ENCODE data around the gene GJA8.
"Not testable (repeated sequence)": the region's sequence is repeated elsewhere in the genome, so short reads cannot be mapped to it uniquely, and the experiment has no call there.

The GJA8 gene

GRCh38 chr1:147902253-147902845 lies at the start of gene GJA8:
GJA8 (plus strand) TSS chr1:147902795; CDS start chr1:147907956, 5,161 bp downstream.
- ATAC-seq = no peak
- H3K4me1 Mint-ChIP-seq = peaks cover 7% of the 10 kb centered on the region
- no peak within 1 kb of the TSS for H3K27ac Mint-ChIP-seq
- DNase-seq = no peak
- no peaks in the 10 kb centered on the region for H3K36me3 Mint-ChIP-seq (ENCODE audit: low read depth)
- no peaks in the 10 kb centered on the region for H3K9me3 Mint-ChIP-seq
- H3K4me3 Mint-ChIP-seq = no peak within 1 kb of the TSS
- peaks cover 2% of the 10 kb centered on the region for H3K27me3 Mint-ChIP-seq

- Mint-ChIP-seq H3K36me3 (ENCODE audit: low read depth) (no peaks in the 10 kb centered on the region), H3K9me3 (no peaks in the 10 kb centered on the region), H3K27ac (no peak overlapping the region), H3K4me3 (no peak overlapping the region), H3K4me1 (no peaks in the 10 kb centered on the region), H3K27me3 (peaks cover 14% of the 10 kb centered on the region)
- DNase-seq = no peak
- no peak for ATAC-seq
Measured at GRCh38 chr1:147853391-147853790, 49.2 kb upstream of the GJA8 start.

GRCh38 chr1:147854989-147855388 lies 47.6 kb upstream of the GJA8 start:
- not testable (repeated sequence) for ATAC-seq; H3K4me1 Mint-ChIP-seq; H3K9me3 Mint-ChIP-seq; H3K27ac Mint-ChIP-seq; H3K36me3 Mint-ChIP-seq (ENCODE audit: low read depth); DNase-seq; H3K4me3 Mint-ChIP-seq
- peaks cover 16% of the 10 kb centered on the region for H3K27me3 Mint-ChIP-seq

- not testable (repeated sequence) for DNase-seq; H3K9me3 Mint-ChIP-seq; ATAC-seq; H3K4me3 Mint-ChIP-seq; H3K27ac Mint-ChIP-seq; H3K4me1 Mint-ChIP-seq; H3K36me3 Mint-ChIP-seq (ENCODE audit: low read depth)
- H3K27me3 Mint-ChIP-seq = peaks cover 14% of the 10 kb centered on the region
Measured at GRCh38 chr1:147855996-147856395, 46.6 kb upstream of the GJA8 start.

- not testable (repeated sequence) for H3K36me3 Mint-ChIP-seq (ENCODE audit: low read depth); H3K4me1 Mint-ChIP-seq; H3K9me3 Mint-ChIP-seq; H3K4me3 Mint-ChIP-seq; DNase-seq; H3K27ac Mint-ChIP-seq; ATAC-seq; H3K27me3 Mint-ChIP-seq
Measured at GRCh38 chr1:147867204-147867603, 35.4 kb upstream of the GJA8 start.

GRCh38 chr1:147878022-147878421 lies 24.6 kb upstream of the GJA8 start:
- peaks cover 13% of the 10 kb centered on the region for H3K27me3 Mint-ChIP-seq
- H3K4me3 Mint-ChIP-seq = no peak overlapping the region
- no peaks in the 10 kb centered on the region for H3K4me1 Mint-ChIP-seq
- H3K27ac Mint-ChIP-seq = no peak overlapping the region
- no peak for ATAC-seq
- H3K9me3 Mint-ChIP-seq = peaks cover 9% of the 10 kb centered on the region
- DNase-seq = no peak
- no peaks in the 10 kb centered on the region for H3K36me3 Mint-ChIP-seq (ENCODE audit: low read depth)

- H3K27me3 Mint-ChIP-seq = peaks cover 13% of the 10 kb centered on the region
- no peaks in the 10 kb centered on the region for H3K4me1 Mint-ChIP-seq
- no peak overlapping the region for H3K4me3 Mint-ChIP-seq
- no peaks in the 10 kb centered on the region for H3K36me3 Mint-ChIP-seq (ENCODE audit: low read depth)
- H3K27ac Mint-ChIP-seq = no peak overlapping the region
- DNase-seq (no peak), ATAC-seq (no peak)
- peaks cover 9% of the 10 kb centered on the region for H3K9me3 Mint-ChIP-seq
Measured at GRCh38 chr1:147879911-147880310, 22.7 kb upstream of the GJA8 start.

- ATAC-seq (no peak), DNase-seq (no peak)
- Mint-ChIP-seq H3K27ac (no peak overlapping the region), H3K9me3 (peaks cover 9% of the 10 kb centered on the region), H3K36me3 (ENCODE audit: low read depth) (no peaks in the 10 kb centered on the region), H3K27me3 (peaks cover 6% of the 10 kb centered on the region), H3K4me3 (no peak overlapping the region), H3K4me1 (no peaks in the 10 kb centered on the region)
Measured at GRCh38 chr1:147882535-147882934, 20.1 kb upstream of the GJA8 start.

- ATAC-seq = peak; percentile 78
- Mint-ChIP-seq H3K36me3 (ENCODE audit: low read depth) (no peaks in the 10 kb centered on the region), H3K27me3 (peaks cover 4% of the 10 kb centered on the region), H3K4me3 (no peak overlapping the region), H3K4me1 (no peaks in the 10 kb centered on the region), H3K9me3 (no peaks in the 10 kb centered on the region), H3K27ac (no peak overlapping the region)
- DNase-seq = peak; percentile 79
Measured at GRCh38 chr1:147890177-147890790, 12.3 kb upstream of the GJA8 start.

- H3K4me3 Mint-ChIP-seq = no peak overlapping the region
- H3K9me3 Mint-ChIP-seq = no peaks in the 10 kb centered on the region
Measured at GRCh38 chr1:147891088-147891487, 11.5 kb upstream of the GJA8 start.

GRCh38 chr1:147892216-147892615 lies 10.4 kb upstream of the GJA8 start:
- DNase-seq = peak; percentile 3
- ATAC-seq = peak; percentile 62
- Mint-ChIP-seq H3K4me3 (no peak overlapping the region), H3K27ac (no peak overlapping the region), H3K4me1 (no peaks in the 10 kb centered on the region), H3K36me3 (ENCODE audit: low read depth) (no peaks in the 10 kb centered on the region), H3K27me3 (peaks cover 4% of the 10 kb centered on the region), H3K9me3 (no peaks in the 10 kb centered on the region)

More at GRCh38 chr1:147891088-147891487, 11.5 kb upstream of the GJA8 start:
- H3K36me3 Mint-ChIP-seq (ENCODE audit: low read depth) = no peaks in the 10 kb centered on the region
- ATAC-seq = no peak
- peaks cover 4% of the 10 kb centered on the region for H3K27me3 Mint-ChIP-seq
- H3K4me1 Mint-ChIP-seq = no peaks in the 10 kb centered on the region
- DNase-seq = no peak
- H3K27ac Mint-ChIP-seq = no peak overlapping the region

- ATAC-seq (no peak), DNase-seq (peak; percentile 16)
- Mint-ChIP-seq H3K4me3 (no peak overlapping the region), H3K4me1 (no peaks in the 10 kb centered on the region), H3K36me3 (ENCODE audit: low read depth) (no peaks in the 10 kb centered on the region), H3K27me3 (peaks cover 4% of the 10 kb centered on the region), H3K27ac (no peak overlapping the region), H3K9me3 (no peaks in the 10 kb centered on the region)
Measured at GRCh38 chr1:147892731-147893214, 9.8 kb upstream of the GJA8 start.

- H3K36me3 Mint-ChIP-seq (ENCODE audit: low read depth) = no peaks in the 10 kb centered on the region
- peaks cover 7% of the 10 kb centered on the region for H3K27me3 Mint-ChIP-seq
- H3K9me3 Mint-ChIP-seq = no peaks in the 10 kb centered on the region
- DNase-seq (no peak), ATAC-seq (no peak)
- no peak overlapping the region for H3K27ac Mint-ChIP-seq
- H3K4me1 Mint-ChIP-seq = no peaks in the 10 kb centered on the region
- no peak overlapping the region for H3K4me3 Mint-ChIP-seq
Measured at GRCh38 chr1:147895123-147895522, 7.5 kb upstream of the GJA8 start.

- Mint-ChIP-seq H3K4me3 (no peak overlapping the region), H3K9me3 (no peaks in the 10 kb centered on the region), H3K27ac (no peak overlapping the region), H3K36me3 (ENCODE audit: low read depth) (no peaks in the 10 kb centered on the region), H3K4me1 (no peaks in the 10 kb centered on the region), H3K27me3 (peaks cover 5% of the 10 kb centered on the region)
- no peak for ATAC-seq
- no peak for DNase-seq
Measured at GRCh38 chr1:147897029-147897752, 5.4 kb upstream of the GJA8 start.

GRCh38 chr1:147897789-147898188 lies 4.8 kb upstream of the GJA8 start:
- Mint-ChIP-seq H3K36me3 (ENCODE audit: low read depth) (no peaks in the 10 kb centered on the region), H3K27ac (no peak overlapping the region), H3K4me1 (no peaks in the 10 kb centered on the region), H3K9me3 (no peaks in the 10 kb centered on the region), H3K4me3 (no peak overlapping the region), H3K27me3 (peaks cover 5% of the 10 kb centered on the region)
- ATAC-seq (no peak), DNase-seq (no peak)

Data from activated naive CD8-positive, alpha-beta T cell treated with anti-CD3 and anti-CD28 coated beads, Interleukin-2, amount 50 U/mL, for 24 hours (primary cell).